HepG2 (cell line): ENCODE results near the gene TTPAL. TPM values are rescaled to one million over a fixed set of nuclear protein-coding genes. Genes with fewer than 3 reads are reported as not detected.

Source experiments
- EHMT2 ChIP-seq: fragments of 200-600 bp; sonication (generic); IDR thresholded peaks from 2 replicates; pipeline ENCODE4 v1.7.0; 2017; ENCODE audit warnings: antibody characterized with exemption, low read depth, low read length, borderline replicate concordance
- FOXK1 ChIP-seq: sonication (generic); formaldehyde crosslinking; IDR thresholded peaks from 2 replicates; pipeline ENCODE4 v1.4.0; 2020; ENCODE audit warnings: low read depth, missing genetic modification reagents, borderline replicate concordance
- MED13 ChIP-seq: sonication (generic); formaldehyde crosslinking; IDR thresholded peaks from 2 replicates; pipeline ENCODE4 v1.5.0; 2020; ENCODE audit warnings: missing genetic modification reagents
- PRDM15 ChIP-seq: sonication (generic); formaldehyde crosslinking; IDR thresholded peaks from 2 replicates; pipeline ENCODE4 v1.4.0; 2020; ENCODE audit warnings: missing genetic modification reagents
- TFE3 ChIP-seq: IDR thresholded peaks from 2 replicates; pipeline ENCODE4 v1.6.1; 2016
- THAP9 ChIP-seq: sonication (generic); formaldehyde crosslinking; IDR thresholded peaks from 2 replicates; pipeline ENCODE4; 2020; ENCODE audit warnings: missing genetic modification reagents, mild to moderate bottlenecking, borderline replicate concordance
- TRIM24 ChIP-seq: sonication (generic); formaldehyde crosslinking; IDR thresholded peaks from 2 replicates; pipeline ENCODE4 v1.8.0; 2022; ENCODE audit warnings: mild to moderate bottlenecking, missing genetic modification reagents
- ZNF407 ChIP-seq: sonication (generic); formaldehyde crosslinking; IDR thresholded peaks from one replicate; pipeline ENCODE4 v1.5.1; 2020; ENCODE audit warnings: mild to moderate bottlenecking, missing genetic modification reagents; ENCODE audit errors: not compliant biosample characterization
- ZNF75D ChIP-seq: sonication (generic); formaldehyde crosslinking; IDR thresholded peaks from 2 replicates; pipeline ENCODE4 v1.8.1; 2023; ENCODE audit warnings: missing genetic modification reagents, mild to moderate bottlenecking, borderline replicate concordance
- polyA plus RNA-seq, 8 experiments: library from polyadenylated mRNA; depleted of rRNA in 3 of 8; stranded (reverse) in 7 of 8; unstranded in 1 of 8; fragments of >200 nt; fragmentation: Illumina TruSeq in 4 of 8; extraction: Trizol in 4 of 8; gene quantifications; 2 replicates each; pipeline versions ENCODE4 v1.2.1 to v1.2.3, GENCODE V29; 2011 to 2016; ENCODE audit warnings: low read depth in 4 of 8, missing spikeins in 1 of 8, mixed read lengths in 1 of 8; ENCODE audit not compliant: insufficient read depth in 1 of 8
- total RNA-seq, 5 experiments: library from RNA; depleted of rRNA; stranded (reverse); fragments of >200 nt; fragmentation: Illumina TruSeq; extraction: Trizol; gene quantifications; 2 replicates each; pipeline ENCODE4 v1.2.3, GENCODE V29; 2016; ENCODE audit warnings: low read depth in 1 of 5

The TTPAL gene
- total and polyA plus RNA-seq, 2 of the 13 experiments (the other 11 are each of a cell fraction or from before 2014, with no cell fraction given) = 4.3 to 18.8 TPM

- TF ChIP-seq TRIM24 (CRISPR knock-in tag) (0 out of 2 replicates have a peak, but pooled peaks have one; percentile 57), THAP9 (CRISPR knock-in tag) (no peak), ZNF75D (CRISPR knock-in tag) (no peak), MED13 (CRISPR knock-in tag) (no peak), TFE3 (CRISPR knock-in tag) (peak; percentile 29; the same call in 1 of the 2 replicates), FOXK1 (CRISPR knock-in tag) (0 out of 2 replicates have a peak, but pooled peaks have one; percentile 7), EHMT2 (no peak), ZNF407 (CRISPR knock-in tag) (no peak), PRDM15 (CRISPR knock-in tag) (no peak)
Observed at GRCh38 chr20:44461142-44461802, 14.4 kb upstream of the TTPAL start (continued).
